PC-9 (cell line): ENCODE measurements around the gene TSHZ2. TPM values are rescaled to one million over a fixed set of nuclear protein-coding genes. Genes with fewer than 3 reads are reported as not detected.

Experiments
- BruUV-seq: library from RNA; stranded (reverse); fragments of 400-500 nt; replicated peaks from 2 replicates; lab custom pipeline; 2021; lab: Mats Ljungman, UMichigan
- CTCF ChIA-PET: fragments of 300-600 bp; sonication (Branson Sonifier 250); formaldehyde crosslinking; loops from one replicate; lab custom pipeline; 2022; ENCODE audit warnings: antibody characterized with exemption; lab: Charles Lee
- POLR2A ChIA-PET: fragments of 300-600 bp; sonication (Branson Sonifier 250); formaldehyde crosslinking; loops from one replicate; lab custom pipeline; 2022; ENCODE audit warnings: antibody characterized with exemption; ENCODE audit not compliant: unreplicated experiment; lab: Charles Lee
- DNase-seq, 2 experiments: peaks; one replicate each; pipeline versions ENCODE4 v3.0.0 to v3.0.0-alpha.2; 2015 to 2022; ENCODE audit warnings: mixed read lengths in 1 of 2
- H2AFZ ChIP-seq: fragments of 200-600 bp; sonication (generic); 2 replicates; pipeline ENCODE4 v1.8.1; 2017; ENCODE audit warnings: antibody characterized with exemption
- H3F3A ChIP-seq: fragments of 200-600 bp; sonication (generic); 2 replicates; pipeline ENCODE4 v1.8.1; 2017; ENCODE audit warnings: antibody characterized with exemption, mild to moderate bottlenecking, low read depth; ENCODE audit not compliant: insufficient read depth
- H3K27ac ChIP-seq: fragments of 200-600 bp; sonication (generic); 2 replicates; pipeline ENCODE4 v1.6.1; 2016; ENCODE audit warnings: mixed run types
- H3K27me3 ChIP-seq: fragments of 200-600 bp; sonication (generic); 2 replicates; pipeline ENCODE4 v1.6.1; 2016; ENCODE audit warnings: low read depth, mixed run types; ENCODE audit not compliant: insufficient read depth
- H3K36me3 ChIP-seq: fragments of 200-600 bp; sonication (generic); 2 replicates; pipeline ENCODE4 v1.6.1; 2016; ENCODE audit warnings: low read depth, mixed run types
- H3K4me1 ChIP-seq: fragments of 200-600 bp; sonication (generic); replicated peaks from 2 replicates; pipeline ENCODE4 v1.6.1; 2016; ENCODE audit warnings: mixed run types; ENCODE audit not compliant: insufficient read depth
- H3K4me2 ChIP-seq: fragments of 200-600 bp; sonication (generic); 2 replicates; pipeline ENCODE4 v1.6.1; 2017; ENCODE audit warnings: mixed run types
- H3K4me3 ChIP-seq: fragments of 200-600 bp; sonication (generic); 2 replicates; pipeline ENCODE4 v1.6.1; 2016; ENCODE audit warnings: mixed run types
- H3K79me2 ChIP-seq: fragments of 200-600 bp; sonication (generic); 2 replicates; pipeline ENCODE4 v1.6.1; 2017; ENCODE audit warnings: low read depth, mixed run types
- H3K9me2 ChIP-seq: fragments of 200-600 bp; sonication (generic); 2 replicates; pipeline ENCODE4 v1.8.1; 2017; ENCODE audit warnings: mild to moderate bottlenecking; ENCODE audit not compliant: insufficient read depth
- H3K9me3 ChIP-seq: fragments of 200-600 bp; sonication (generic); 2 replicates; pipeline ENCODE4 v1.8.1; 2016; ENCODE audit warnings: low read depth; ENCODE audit not compliant: insufficient read depth
- H4K20me1 ChIP-seq: fragments of 200-600 bp; sonication (generic); 2 replicates; pipeline ENCODE4 v1.8.1; 2017; ENCODE audit not compliant: insufficient read depth
- CTCF ChIP-seq: fragments of 200-600 bp; sonication (generic); conservative IDR thresholded peaks from 2 replicates; pipeline ENCODE4 v1.6.1; 2017; ENCODE audit warnings: mixed run types, antibody characterized with exemption, mild to moderate bottlenecking, moderate library complexity
- EZH2 ChIP-seq: fragments of 200-600 bp; sonication (generic); IDR thresholded peaks from 2 replicates; pipeline ENCODE4 v1.8.0; 2017; ENCODE audit warnings: antibody characterized with exemption, low read depth
- intact Hi-C: fragments of 100-400 bp; cut with micrococcal nuclease; formaldehyde crosslinking; loops from one replicate; pipeline ENCODE4 v1.10.0; 2022; ENCODE audit not compliant: unreplicated experiment
- total RNA-seq: library from RNA; stranded (reverse); gene quantifications from 2 replicates; pipeline ENCODE4 v1.2.3, GENCODE V29; 2021

TSHZ2 gene
- total RNA-seq, 1 experiment from 2014 or later = not detected

DNA sequence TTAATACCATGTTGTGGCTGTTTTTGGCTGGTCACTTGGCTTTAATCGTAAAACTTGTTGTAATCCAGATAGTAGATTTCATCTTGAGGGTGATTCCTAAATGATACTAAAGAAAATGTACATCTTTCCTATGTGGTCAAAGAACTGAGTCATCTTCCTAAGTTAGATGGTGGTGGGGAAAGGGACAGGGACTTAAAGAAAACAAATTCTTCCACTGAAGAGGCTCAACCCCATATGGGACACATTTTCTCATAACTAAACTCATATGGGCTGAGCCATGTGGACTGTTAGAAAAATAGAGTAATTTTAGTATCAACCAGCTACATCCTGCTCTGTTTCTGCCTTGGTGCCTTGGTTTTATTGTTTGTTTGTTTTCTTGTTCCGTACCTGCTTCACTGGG, 155.8 kb downstream of the TSHZ2 start:
- H3K27ac ChIP-seq = no peak overlapping the region
- no peaks in the 10 kb centered on the region for H3K79me2 ChIP-seq
- TF ChIP-seq EZH2 = no peak
- TF ChIP-seq CTCF = no peak
- no peak overlapping the region for H2AFZ ChIP-seq
- ChIA-PET POLR2A (no interaction called here), CTCF (no interaction called here)
- no peaks in the 10 kb centered on the region for H4K20me1 ChIP-seq
- intact Hi-C loops = no loop called here
- peaks cover 31% of the 10 kb centered on the region for H3K27me3 ChIP-seq
- H3K9me3 ChIP-seq = no peaks in the 10 kb centered on the region
- no peaks in the 10 kb centered on the region for H3K4me1 ChIP-seq
- no peaks in the 10 kb centered on the region for H3K9me2 ChIP-seq
- BruUV-seq = no TSS peak
- no peak for DNase-seq
- no peaks in the 10 kb centered on the region for H3K36me3 ChIP-seq
- H3F3A ChIP-seq = no peaks in the 10 kb centered on the region
- H3K4me2 ChIP-seq = no peak overlapping the region
- H3K4me3 ChIP-seq = no peak overlapping the region

- BruUV-seq = no TSS peak
- CTCF ChIA-PET = no interaction called here
- H3K4me3 ChIP-seq = no peak overlapping the region
Measured at GRCh38 chr20:53129563-53129962, 157.4 kb downstream of the TSHZ2 start.

DNA sequence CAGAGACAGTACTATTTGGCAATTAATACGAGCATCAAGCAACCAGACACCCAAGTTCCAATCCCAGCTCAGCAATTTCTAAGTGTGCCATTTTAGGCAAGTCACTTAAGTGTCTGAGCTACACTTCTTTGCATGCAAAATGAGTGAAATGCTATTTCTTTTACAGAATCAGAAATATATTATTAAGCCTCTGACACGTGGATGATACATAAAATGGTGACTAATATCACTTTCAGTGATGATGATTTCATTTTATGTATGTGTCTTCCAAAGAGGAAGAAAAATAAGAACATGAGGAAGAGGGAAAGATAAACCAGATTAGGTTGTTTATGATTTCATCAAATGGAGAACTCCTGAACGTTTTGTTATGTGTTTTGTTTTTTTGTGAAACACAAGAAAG, 158.6 kb downstream of the TSHZ2 start:
- Histone ChIP-seq H2AFZ (no peak overlapping the region), H4K20me1 (no peaks in the 10 kb centered on the region), H3F3A (no peaks in the 10 kb centered on the region), H3K4me1 (no peaks in the 10 kb centered on the region), H3K79me2 (no peaks in the 10 kb centered on the region), H3K27ac (no peak overlapping the region), H3K36me3 (no peaks in the 10 kb centered on the region), H3K4me3 (no peak overlapping the region), H3K4me2 (no peak overlapping the region), H3K9me2 (no peaks in the 10 kb centered on the region), H3K9me3 (no peaks in the 10 kb centered on the region), H3K27me3 (peaks cover 20% of the 10 kb centered on the region)
- no peak for TF ChIP-seq EZH2
- no peak for TF ChIP-seq CTCF
- CTCF ChIA-PET = no interaction called here
- DNase-seq = no peak
- intact Hi-C loops = no loop called here
- BruUV-seq = no TSS peak
- POLR2A ChIA-PET = no interaction called here

More at GRCh38 chr20:53129563-53129962, 157.4 kb downstream of the TSHZ2 start:
- TF ChIP-seq EZH2 (no peak), CTCF (no peak)
- Histone ChIP-seq H3K36me3 (no peaks in the 10 kb centered on the region), H3K9me2 (no peaks in the 10 kb centered on the region), H4K20me1 (no peaks in the 10 kb centered on the region), H3F3A (no peaks in the 10 kb centered on the region), H3K4me1 (no peaks in the 10 kb centered on the region), H2AFZ (no peak overlapping the region), H3K4me2 (no peak overlapping the region), H3K27ac (no peak overlapping the region), H3K27me3 (peaks cover 20% of the 10 kb centered on the region), H3K79me2 (no peaks in the 10 kb centered on the region), H3K9me3 (no peaks in the 10 kb centered on the region)
- no peak for DNase-seq
- intact Hi-C loops = no loop called here
- POLR2A ChIA-PET = no interaction called here
